Activated CD4-positive, alpha-beta T cell treated with anti-CD3 and anti-CD28 coated beads for 1 hour (primary cell): ENCODE measurements around the gene SDK1.
"Not testable (repeated sequence)": the region's sequence is repeated elsewhere in the genome, so short reads cannot be mapped to it uniquely, and the experiment has no call there.

Experiments
- DNase-seq: peaks from one replicate; pipeline ENCODE4 v3.0.0-alpha.2; 2020

SDK1 gene

DNA sequence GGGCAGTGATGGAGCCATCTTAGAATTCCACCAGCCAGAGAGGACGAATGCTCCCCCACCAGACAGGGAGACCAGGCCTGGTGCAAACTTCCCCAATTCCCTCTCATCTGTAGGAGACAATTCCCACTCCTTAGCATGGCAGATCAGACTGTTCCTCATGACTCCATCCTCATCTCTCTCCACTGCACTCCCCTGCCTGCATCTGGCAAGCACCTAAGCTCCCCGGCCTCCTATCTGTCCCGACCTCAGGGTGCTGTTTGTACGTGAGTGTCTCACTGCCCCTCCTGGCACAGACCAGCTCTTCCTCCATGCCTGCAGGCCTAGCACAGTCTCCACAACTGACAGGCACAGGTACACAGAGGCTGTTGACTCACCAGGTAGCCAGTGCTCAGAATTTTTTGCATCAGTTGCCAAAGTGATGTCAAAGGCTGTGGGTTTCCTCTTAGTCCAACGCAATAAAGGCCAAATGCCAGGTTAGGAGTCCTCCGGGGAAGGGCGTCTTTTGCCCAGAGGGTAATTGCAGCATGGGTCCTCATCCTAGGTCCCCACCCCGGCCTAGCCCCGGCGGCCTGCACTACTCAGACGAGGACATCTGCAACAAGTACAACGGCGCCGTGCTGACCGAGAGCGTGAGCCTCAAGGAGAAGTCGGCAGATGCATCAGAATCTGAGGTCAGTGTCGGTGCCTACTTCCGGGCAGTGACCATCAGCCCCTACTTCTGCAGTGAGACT lies 944.2 kb downstream of the SDK1 start:
- no peak for DNase-seq

GRCh38 chr7:4245866-4246470 lies 944.9 kb downstream of the SDK1 start:
- no peak for DNase-seq

DNA sequence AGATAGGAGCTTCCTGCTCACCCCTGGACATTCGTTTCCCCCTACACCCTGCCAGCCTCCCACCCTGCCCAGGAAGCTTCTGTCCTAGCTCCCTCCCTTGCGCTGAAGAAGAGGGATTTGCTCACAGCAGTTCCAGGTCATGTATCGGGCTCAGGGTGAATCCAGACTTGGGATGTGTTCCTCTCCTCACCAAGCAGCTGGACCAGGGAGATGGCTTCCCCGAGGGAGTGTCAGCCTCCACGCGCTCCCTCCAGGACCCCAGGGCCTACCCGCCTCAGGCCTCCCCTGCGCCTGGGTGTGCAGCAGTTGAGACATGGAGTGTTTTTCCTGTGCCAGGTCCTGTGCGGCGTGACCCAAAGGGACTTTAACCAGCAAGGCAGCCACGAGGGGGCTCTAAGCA lies 945.5 kb downstream of the SDK1 start:
- DNase-seq, result no peak

DNA sequence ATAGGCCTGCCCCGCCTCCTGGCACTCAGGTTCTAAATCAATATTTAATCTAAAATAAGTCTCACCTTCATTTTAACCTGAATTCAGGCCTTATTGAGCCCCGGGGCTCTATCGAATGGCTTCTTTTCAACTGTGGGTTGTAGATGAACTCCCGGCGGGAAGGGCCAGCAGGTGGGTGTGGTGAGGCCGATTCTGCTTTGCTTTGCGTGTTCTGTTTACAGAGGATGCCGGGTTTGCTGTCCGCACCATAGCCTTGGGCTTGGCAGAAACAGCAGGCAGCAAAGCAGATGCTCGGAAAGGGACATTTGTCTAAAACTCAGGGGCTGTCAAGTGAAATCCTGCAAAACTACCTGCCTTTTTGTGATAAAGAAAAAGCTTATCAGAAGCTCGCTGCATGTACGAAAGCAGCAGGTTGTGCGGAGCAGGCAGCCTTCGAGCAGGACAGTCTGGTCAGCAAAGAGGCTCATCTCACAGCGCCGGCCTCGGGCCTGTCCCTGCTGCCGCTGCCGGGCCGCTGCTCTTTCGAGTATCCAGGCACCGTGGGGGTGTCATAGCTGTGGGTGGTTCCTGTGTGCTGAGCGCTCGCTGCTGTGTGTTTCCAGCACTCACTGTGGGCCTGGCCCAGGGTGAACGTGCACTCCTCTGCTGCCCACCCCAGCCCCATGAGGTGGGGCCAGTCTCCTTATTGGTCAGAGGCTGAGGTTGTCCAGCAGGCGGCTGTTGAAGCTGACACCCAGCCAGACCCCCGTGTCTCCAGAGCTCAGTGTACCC lies 946.2 kb downstream of the SDK1 start:
- DNase-seq, result no peak

- no peak for DNase-seq
Observed at GRCh38 chr7:4248295-4248694, 947.2 kb downstream of the SDK1 start.

GRCh38 chr7:4249241-4249640 lies 948.2 kb downstream of the SDK1 start:
- no peak for DNase-seq

GRCh38 chr7:4255336-4255735 lies 954.3 kb downstream of the SDK1 start:
- DNase-seq, result no peak

GRCh38 chr7:4256286-4256685 lies 955.2 kb downstream of the SDK1 start:
- DNase-seq, result no peak

DNA sequence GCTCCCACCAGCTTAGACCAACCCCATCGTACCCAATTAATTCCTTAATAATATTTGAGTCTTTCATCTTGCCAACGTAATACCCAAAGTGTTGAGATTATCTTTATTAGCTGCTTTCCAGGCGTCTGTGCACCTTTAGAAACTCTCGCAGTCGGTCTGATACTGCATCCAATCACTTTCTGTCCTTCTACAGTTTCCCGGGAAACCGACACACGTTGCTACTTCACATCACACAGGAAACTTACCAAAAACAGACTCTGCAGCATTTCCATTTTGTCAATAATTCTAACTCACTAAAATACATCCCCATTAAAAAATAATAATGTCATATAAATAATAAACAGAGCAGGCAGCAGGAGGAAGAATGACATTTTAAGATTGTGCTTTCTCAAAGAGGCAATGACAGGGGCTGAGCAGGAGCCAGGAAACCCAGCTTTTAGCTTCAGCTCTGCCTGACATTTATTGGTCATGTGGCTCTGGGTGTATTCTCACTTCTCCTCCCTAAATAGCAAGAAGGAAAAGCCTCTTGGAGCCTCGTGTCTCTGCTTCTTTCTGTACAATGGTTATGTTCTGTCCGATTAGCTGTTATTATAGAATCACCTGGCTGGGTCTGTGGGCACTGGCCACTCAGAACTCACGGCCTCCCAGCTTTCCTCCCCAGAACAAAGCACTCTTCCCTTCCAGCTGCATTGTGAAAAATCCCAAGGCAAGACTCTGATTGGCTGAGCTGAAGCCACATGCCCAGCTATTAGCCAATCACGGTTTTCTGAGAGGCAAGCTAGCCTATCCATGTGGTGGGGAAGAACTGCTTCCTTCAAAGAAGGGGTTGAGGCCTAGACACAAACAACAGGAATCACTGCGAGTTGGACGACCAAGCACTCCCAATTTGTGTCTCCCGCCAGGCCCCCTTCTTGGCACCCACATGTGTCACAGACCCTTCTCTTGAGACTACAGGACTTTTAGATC lies 956.4 kb downstream of the SDK1 start:
- no peak for DNase-seq

GRCh38 chr7:4260116-4260515 lies 959.1 kb downstream of the SDK1 start:
- not testable (repeated sequence) for DNase-seq

- no peak for DNase-seq
Observed at GRCh38 chr7:4260867-4261600, 960.0 kb downstream of the SDK1 start.

DNA sequence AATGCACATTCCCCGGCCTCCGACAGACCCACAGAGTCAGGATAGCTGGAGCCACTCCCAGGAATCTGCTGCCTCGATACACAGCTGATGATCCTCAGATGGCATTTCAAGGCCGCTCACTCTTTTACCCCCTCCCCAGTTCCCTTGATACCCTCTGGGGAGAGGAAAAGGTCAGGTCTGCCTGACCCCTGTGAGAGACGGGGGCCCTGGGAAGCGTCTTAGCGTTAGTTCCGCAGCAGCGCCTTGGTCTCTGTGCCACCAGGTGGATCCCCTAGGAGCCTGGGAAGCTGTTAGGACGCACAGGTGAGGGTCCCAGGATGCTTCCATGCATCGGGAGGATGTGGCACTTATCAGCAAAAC lies 960.5 kb downstream of the SDK1 start:
- DNase-seq, result no peak

GRCh38 chr7:4264206-4264605 lies 963.2 kb downstream of the SDK1 start:
- not testable (repeated sequence) for DNase-seq

GRCh38 chr7:4265066-4265465 lies 964.0 kb downstream of the SDK1 start:
- DNase-seq, result no peak

DNA sequence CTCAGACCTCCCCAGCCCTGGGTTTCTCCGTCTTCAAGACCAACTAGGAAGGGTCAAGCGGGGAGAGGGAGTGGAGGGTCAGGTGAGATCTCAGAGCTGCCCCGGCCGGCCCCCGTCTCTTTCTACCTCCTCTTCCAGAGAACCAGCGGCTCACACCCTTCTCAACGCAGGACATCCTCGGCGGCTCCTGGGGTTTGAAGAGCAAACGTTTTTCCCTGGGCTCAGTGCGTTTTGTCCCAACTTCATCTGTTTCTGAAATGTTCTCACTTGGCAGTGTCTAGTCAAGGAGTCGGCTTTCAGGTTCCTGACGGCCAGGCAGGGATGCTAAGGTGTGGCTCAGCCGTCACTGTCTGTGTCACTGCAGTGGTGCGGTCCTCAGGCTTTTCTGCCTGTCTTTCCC lies 964.6 kb downstream of the SDK1 start:
- DNase-seq, result no peak

DNA sequence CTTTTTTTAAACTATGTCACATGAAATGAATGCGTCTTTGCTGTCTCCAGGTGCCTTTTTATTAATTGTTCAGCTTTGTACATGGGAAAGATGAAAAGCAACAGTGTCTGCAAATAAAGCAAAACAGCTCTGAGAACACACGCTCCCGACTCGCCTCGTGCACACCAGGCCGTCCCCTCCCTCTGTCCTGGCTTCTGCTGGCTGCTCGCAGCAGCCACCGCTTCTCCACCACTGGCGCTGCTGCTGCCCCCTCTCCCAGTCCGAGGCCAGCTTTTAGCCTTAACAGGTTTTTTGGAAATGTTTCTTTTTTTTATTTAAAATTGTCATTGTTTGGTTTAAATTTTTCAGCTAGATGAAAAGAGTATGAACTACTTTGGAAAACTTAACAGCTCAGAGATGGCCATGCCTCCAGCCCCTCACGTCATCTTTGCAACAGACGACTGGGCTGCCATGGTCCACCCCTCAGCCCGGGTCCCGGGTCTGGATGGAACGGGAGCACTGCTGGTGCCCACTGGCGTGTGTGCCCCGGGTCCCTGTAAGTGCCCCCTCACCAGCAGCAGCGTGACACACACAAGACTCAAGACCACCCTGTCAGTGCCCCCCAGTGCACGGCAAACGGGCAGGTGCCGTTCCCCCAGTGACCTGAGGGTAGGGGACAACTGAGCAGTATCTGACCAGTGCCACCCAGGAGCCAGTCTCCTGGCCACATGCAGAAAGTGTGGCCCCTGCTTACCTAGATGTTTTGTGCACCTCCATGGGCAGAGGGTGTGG lies 965.4 kb downstream of the SDK1 start:
- DNase-seq, result no peak

DNA sequence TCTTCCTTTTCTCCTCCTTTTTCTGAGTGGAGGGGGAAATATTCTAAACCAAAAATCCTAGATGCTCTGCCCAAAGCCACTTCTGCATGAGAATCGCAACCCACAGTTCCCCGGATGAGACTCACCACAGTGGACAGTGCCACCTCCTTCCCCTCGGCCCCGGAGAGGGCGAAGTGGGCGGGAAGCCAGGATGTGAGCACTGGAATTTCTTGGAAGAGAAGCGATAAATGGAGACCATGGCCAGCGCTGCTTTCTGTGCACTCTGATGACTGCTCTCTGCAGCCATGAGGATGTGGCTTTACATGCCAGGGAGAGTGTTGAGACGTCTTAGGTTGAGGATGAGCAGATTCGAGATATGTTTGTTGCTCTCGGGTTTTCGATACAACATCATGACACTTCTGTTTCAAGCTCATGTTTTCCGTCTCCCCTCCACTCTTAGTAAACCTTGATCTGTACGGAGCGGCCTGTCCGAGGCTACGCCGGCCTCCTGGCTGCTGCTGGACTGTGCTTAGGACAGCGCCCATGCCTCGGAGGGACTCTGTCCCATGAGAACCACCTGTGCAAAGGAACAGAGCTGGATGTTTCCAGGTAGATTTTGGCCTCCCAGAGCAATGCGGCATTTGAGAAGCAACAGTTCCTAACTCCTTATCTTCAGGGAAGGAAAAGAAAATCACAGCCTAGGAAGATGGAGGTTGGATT lies 966.4 kb downstream of the SDK1 start:
- no peak for DNase-seq

DNA sequence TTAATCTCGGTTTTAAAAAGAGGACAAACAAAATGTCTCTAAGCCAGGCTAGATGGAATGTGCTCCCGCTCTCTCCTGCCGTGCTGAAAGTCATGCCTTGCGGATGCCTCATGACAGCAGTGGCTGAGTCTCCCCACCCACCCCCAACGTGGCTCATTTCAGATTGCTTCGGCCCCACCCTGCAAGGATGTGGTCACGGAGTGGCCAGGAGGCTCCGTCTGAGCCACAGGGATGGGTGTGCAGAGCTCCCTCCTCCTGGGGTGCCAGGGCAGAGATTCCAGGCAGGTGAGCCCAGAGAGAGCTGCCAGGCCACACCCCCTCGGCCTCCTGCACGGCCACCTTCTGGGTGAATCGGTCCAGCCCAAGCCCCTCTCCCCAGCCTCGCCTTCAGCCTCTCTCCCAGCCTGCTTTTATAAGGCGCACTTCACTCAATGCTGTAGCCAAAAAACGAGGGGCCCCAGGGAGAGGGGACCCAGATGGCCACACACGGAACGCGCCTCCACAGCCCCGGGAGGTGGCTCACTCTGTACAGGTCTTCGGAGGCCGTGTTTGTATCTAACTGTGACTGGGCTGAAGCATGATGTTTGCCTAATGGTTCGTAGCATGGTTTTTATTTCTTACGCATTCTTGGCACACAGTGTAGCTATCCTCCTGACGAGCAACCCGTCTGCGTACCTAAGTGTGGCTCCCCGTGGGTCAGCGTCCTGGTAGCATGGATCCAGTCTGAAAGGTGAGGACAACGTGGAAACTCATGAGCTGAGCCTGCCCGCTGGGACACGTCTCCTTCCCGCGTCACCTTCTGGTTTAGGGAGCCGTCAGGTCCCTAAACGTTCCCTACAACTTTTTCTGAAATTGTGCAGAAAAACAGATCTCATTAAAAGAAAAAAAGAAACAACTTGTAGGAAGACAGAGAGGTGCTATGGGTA lies 967.3 kb downstream of the SDK1 start:
- DNase-seq, result no peak

- DNase-seq, result no peak
Observed at GRCh38 chr7:4269086-4269485, 968.0 kb downstream of the SDK1 start.

DNA sequence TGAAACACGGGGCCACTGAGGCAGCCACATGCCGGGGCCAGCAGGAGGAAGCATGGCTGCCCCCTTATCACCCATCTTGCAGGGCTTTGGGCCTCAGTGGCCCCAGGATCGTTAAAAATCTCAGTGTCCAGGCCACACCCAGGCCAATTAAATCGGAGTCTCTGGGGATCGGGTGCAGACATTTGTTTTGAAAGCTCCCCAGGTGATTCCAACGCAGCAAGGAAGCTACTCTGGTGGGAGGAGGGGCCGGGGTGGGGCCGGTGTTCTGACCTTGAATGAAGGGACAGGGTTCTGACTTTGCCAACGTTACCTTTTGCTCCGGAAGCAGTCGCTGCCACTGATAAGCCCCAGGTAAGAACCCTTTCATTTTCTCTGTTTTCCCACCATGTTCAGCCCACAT lies 968.7 kb downstream of the SDK1 start:
- no peak for DNase-seq
